ENCODE results near the gene MITD1. TPM values are rescaled to one million over a fixed set of nuclear protein-coding genes. Genes with fewer than 3 reads are reported as not detected.
A peak's percentile ranks its signal among the peaks of the same experiment; 100 is the strongest.

The MITD1 gene
- total and polyA plus RNA-seq, 2 of the 13 experiments (the other 11 are each of a cell fraction or from before 2014, with no cell fraction given): 17.8 to 43.7 TPM

- TF ChIP-seq GZF1 (CRISPR knock-in tag; IDR thresholded peaks at IDR 0.05): peak; percentile 86; the same call in 1 of the 2 replicates
- TF ChIP-seq MBNL3 (CRISPR knock-in tag; conservative IDR thresholded peaks at IDR 0.05): no peak
- TF ChIP-seq, protein P1, sequence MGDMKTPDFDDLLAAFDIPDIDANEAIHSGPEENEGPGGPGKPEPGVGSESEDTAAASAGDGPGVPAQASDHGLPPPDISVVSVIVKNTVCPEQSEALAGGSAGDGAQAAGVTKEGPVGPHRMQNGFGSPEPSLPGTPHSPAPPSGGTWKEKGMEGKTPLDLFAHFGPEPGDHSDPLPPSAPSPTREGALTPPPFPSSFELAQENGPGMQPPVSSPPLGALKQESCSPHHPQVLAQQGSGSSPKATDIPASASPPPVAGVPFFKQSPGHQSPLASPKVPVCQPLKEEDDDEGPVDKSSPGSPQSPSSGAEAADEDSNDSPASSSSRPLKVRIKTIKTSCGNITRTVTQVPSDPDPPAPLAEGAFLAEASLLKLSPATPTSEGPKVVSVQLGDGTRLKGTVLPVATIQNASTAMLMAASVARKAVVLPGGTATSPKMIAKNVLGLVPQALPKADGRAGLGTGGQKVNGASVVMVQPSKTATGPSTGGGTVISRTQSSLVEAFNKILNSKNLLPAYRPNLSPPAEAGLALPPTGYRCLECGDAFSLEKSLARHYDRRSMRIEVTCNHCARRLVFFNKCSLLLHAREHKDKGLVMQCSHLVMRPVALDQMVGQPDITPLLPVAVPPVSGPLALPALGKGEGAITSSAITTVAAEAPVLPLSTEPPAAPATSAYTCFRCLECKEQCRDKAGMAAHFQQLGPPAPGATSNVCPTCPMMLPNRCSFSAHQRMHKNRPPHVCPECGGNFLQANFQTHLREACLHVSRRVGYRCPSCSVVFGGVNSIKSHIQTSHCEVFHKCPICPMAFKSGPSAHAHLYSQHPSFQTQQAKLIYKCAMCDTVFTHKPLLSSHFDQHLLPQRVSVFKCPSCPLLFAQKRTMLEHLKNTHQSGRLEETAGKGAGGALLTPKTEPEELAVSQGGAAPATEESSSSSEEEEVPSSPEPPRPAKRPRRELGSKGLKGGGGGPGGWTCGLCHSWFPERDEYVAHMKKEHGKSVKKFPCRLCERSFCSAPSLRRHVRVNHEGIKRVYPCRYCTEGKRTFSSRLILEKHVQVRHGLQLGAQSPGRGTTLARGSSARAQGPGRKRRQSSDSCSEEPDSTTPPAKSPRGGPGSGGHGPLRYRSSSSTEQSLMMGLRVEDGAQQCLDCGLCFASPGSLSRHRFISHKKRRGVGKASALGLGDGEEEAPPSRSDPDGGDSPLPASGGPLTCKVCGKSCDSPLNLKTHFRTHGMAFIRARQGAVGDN (CRISPR knock-in tag; IDR thresholded peaks at IDR 0.05): peak; percentile 94
- peak; percentile 81; the same call in 1 of the 2 replicates for TF ChIP-seq ISL2 (CRISPR knock-in tag; IDR thresholded peaks at IDR 0.05)
- peak; percentile 99 for TF ChIP-seq PHF20 (CRISPR knock-in tag; IDR thresholded peaks at IDR 0.05)
- TF ChIP-seq, protein P2, sequence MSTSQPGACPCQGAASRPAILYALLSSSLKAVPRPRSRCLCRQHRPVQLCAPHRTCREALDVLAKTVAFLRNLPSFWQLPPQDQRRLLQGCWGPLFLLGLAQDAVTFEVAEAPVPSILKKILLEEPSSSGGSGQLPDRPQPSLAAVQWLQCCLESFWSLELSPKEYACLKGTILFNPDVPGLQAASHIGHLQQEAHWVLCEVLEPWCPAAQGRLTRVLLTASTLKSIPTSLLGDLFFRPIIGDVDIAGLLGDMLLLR (CRISPR knock-in tag; IDR thresholded peaks at IDR 0.05): no peak; the same call in 1 of the 2 replicates
- peak; percentile 97 for TF ChIP-seq ZNF781 (CRISPR knock-in tag; IDR thresholded peaks at IDR 0.05; ENCODE audit: borderline replicate concordance, not compliant biosample characterization)
- peak; percentile 85; the same call in 1 of the 2 replicates for TF ChIP-seq ZNF414 (CRISPR knock-in tag; IDR thresholded peaks at IDR 0.05)
- TF ChIP-seq NONO (IDR thresholded peaks at IDR 0.05): no peak
- peak; percentile 98 for TF ChIP-seq NONO (CRISPR knock-in tag; conservative IDR thresholded peaks at IDR 0.05)
- peak; percentile 75 for TF ChIP-seq MIER2 (CRISPR knock-in tag; IDR thresholded peaks at IDR 0.05)
- TF ChIP-seq ZNF260 (CRISPR knock-in tag; IDR thresholded peaks at IDR 0.05; ENCODE audit: borderline replicate concordance, low read depth): no peak
- TF ChIP-seq, protein P3, sequence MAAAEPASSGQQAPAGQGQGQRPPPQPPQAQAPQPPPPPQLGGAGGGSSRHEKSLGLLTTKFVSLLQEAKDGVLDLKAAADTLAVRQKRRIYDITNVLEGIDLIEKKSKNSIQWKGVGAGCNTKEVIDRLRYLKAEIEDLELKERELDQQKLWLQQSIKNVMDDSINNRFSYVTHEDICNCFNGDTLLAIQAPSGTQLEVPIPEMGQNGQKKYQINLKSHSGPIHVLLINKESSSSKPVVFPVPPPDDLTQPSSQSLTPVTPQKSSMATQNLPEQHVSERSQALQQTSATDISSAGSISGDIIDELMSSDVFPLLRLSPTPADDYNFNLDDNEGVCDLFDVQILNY (CRISPR knock-in tag; conservative IDR thresholded peaks at IDR 0.05): no peak; the same call in 1 of the 2 replicates
- no peak for TF ChIP-seq ELK4 (CRISPR knock-in tag; IDR thresholded peaks at IDR 0.05; ENCODE audit: borderline replicate concordance)
- TF ChIP-seq CEBPB (IDR thresholded peaks at IDR 0.05; ENCODE audit: borderline replicate concordance, low read depth, low read length): peak; percentile 60; the same call in 1 of the 2 replicates
- TF ChIP-seq NCOA2 (CRISPR knock-in tag; IDR thresholded peaks at IDR 0.05): peak; percentile 76
- peak; percentile 56 for TF ChIP-seq RBFOX2 (IDR thresholded peaks at IDR 0.05; ENCODE audit: low read depth, low read length)
- peak; percentile 98 for TF ChIP-seq KLF6 (CRISPR knock-in tag; IDR thresholded peaks at IDR 0.05)
- peak; percentile 38; the same call in 1 of the 2 replicates for TF ChIP-seq FLYWCH1 (CRISPR knock-in tag; IDR thresholded peaks at IDR 0.05)
- TF ChIP-seq ZNF530 (CRISPR knock-in tag; IDR thresholded peaks at IDR 0.05; ENCODE audit: low read depth): no peak
- TF ChIP-seq KDM1A (CRISPR knock-in tag; IDR thresholded peaks at IDR 0.05): no peak
- peak; percentile 75; the same call in 1 of the 2 replicates for TF ChIP-seq NRL (CRISPR knock-in tag; IDR thresholded peaks at IDR 0.05; ENCODE audit: borderline replicate concordance)
Observed at GRCh38 chr2:99180755-99181623, at the start of gene MITD1, which contains the start of gene MRPL30 (continued).

Data from HepG2 (cell line).